H1 (cell line): ENCODE measurements around the gene CASP3. TPM values are rescaled to one million over a fixed set of nuclear protein-coding genes. Genes with fewer than 3 reads are reported as not detected.

Experiments
- CTCF ChIA-PET: fragments of 300-600 bp; sonication (Branson Sonifier 250); formaldehyde crosslinking; loops from one replicate; lab custom pipeline; 2021; ENCODE audit not compliant: partially characterized antibody; lab: Charles Lee
- POLR2A ChIA-PET: fragments of 300-600 bp; sonication (Branson Sonifier 250); formaldehyde crosslinking; loops from one replicate; lab custom pipeline; 2021; ENCODE audit warnings: inconsistent platforms; ENCODE audit not compliant: partially characterized antibody; lab: Charles Lee
- DNase-seq, 2 experiments: peaks; one replicate each; pipeline versions ENCODE4 v3.0.0 to v3.0.0-alpha.2; 2010 to 2022; ENCODE audit warnings: low spot score in 2 of 2, low read depth in 1 of 2, mixed read lengths in 1 of 2
- FAIRE-seq: peaks from 2 replicates; lab custom pipeline; 2011; peaks lifted over from hg19 to GRCh38; lab: Jason Lieb, UNC
- H2AFZ ChIP-seq: 2 replicates; pipeline ENCODE4 v1.8.1; 2012; ENCODE audit warnings: low read length, inconsistent platforms
- H2AK5ac ChIP-seq: 2 replicates; pipeline ENCODE4 v1.6.1; 2013; ENCODE audit warnings: low read depth, low read length
- H2BK120ac ChIP-seq: replicated peaks from 2 replicates; pipeline ENCODE3; 2013; ENCODE audit warnings: low read depth, low read length, inconsistent platforms
- H2BK12ac ChIP-seq: 2 replicates; pipeline ENCODE4 v1.6.1; 2013; ENCODE audit warnings: low read depth, low read length
- H2BK15ac ChIP-seq: 2 replicates; pipeline ENCODE4 v1.6.1; 2013; ENCODE audit warnings: low read length
- H2BK20ac ChIP-seq: 2 replicates; pipeline ENCODE4 v1.6.1; 2013; ENCODE audit warnings: low read length
- H2BK5ac ChIP-seq: 2 replicates; pipeline ENCODE4 v1.6.1; 2013; ENCODE audit warnings: low read depth, low read length
- H3K14ac ChIP-seq: 2 replicates; pipeline ENCODE4 v1.6.1; 2013; ENCODE audit warnings: inconsistent platforms; ENCODE audit not compliant: insufficient read length
- H3K18ac ChIP-seq: 2 replicates; pipeline ENCODE4 v1.6.1; 2013; ENCODE audit warnings: low read length; ENCODE audit errors: extremely low read depth
- H3K23ac ChIP-seq: 2 replicates; pipeline ENCODE4 v1.6.1; 2013; ENCODE audit warnings: inconsistent platforms; ENCODE audit not compliant: insufficient read length
- H3K23me2 ChIP-seq: 2 replicates; pipeline ENCODE4 v1.6.1; 2013; ENCODE audit warnings: low read depth, low read length
- H3K27ac ChIP-seq: 2 replicates; pipeline ENCODE4 v1.6.1; 2011; ENCODE audit warnings: low read depth, low read length, inconsistent platforms
- H3K27me3 ChIP-seq, 4 experiments: replicated peaks in 1 of 4; 1 replicate in 1 of 4; 2 replicates in 3 of 4; pipeline versions ENCODE4 v1.6.1 to v1.8.1; 2011 to 2013; ENCODE audit warnings: low read length in 3 of 4, mild to moderate bottlenecking in 3 of 4, inconsistent platforms in 2 of 4, mixed read lengths in 2 of 4, moderate library complexity in 1 of 4; ENCODE audit not compliant: control insufficient read depth in 3 of 4, insufficient read depth in 3 of 4; ENCODE audit errors: extremely low read depth in 1 of 4
- H3K36me3 ChIP-seq, 4 experiments: 2 replicates each; pipeline versions ENCODE4 v1.6.1 to v1.8.1; 2011 to 2013; ENCODE audit warnings: mild to moderate bottlenecking in 4 of 4, low read length in 3 of 4, moderate library complexity in 2 of 4, control low read depth in 1 of 4, inconsistent platforms in 1 of 4; ENCODE audit not compliant: insufficient read depth in 4 of 4, control insufficient read depth in 2 of 4
- H3K4ac ChIP-seq: replicated peaks from 2 replicates; pipeline ENCODE3; 2013; ENCODE audit warnings: low read length, low read depth, mixed read lengths, inconsistent platforms; ENCODE audit not compliant: insufficient read length
- H3K4me1 ChIP-seq, 4 experiments: replicated peaks in 1 of 4; 1 replicate in 1 of 4; 2 replicates in 3 of 4; pipeline versions ENCODE4 v1.6.1 to v1.8.1; 2011 to 2013; ENCODE audit warnings: low read length in 3 of 4, inconsistent platforms in 2 of 4, mixed read lengths in 1 of 4; ENCODE audit not compliant: insufficient read depth in 4 of 4, control insufficient read depth in 3 of 4
- H3K4me2 ChIP-seq, 2 experiments: 2 replicates each; pipeline versions ENCODE4 v1.6.1 to v1.8.1; 2011 to 2013; ENCODE audit warnings: low read depth in 2 of 2, low read length in 2 of 2, control low read depth in 1 of 2, inconsistent platforms in 1 of 2, mild to moderate bottlenecking in 1 of 2; ENCODE audit not compliant: insufficient read depth in 1 of 2
- H3K4me3 ChIP-seq, 4 experiments: fragments of 200-600, 300-600 bp in 1 of 4; sonication (generic), shearing (Covaris generic), sonication (Bioruptor Twin) in 1 of 4; 2 replicates each; pipeline versions ENCODE4 v1.5.1 to v1.8.1; 2011 to 2016; ENCODE audit warnings: low read length in 4 of 4, low read depth in 3 of 4, control low read depth in 2 of 4, inconsistent platforms in 2 of 4, mild to moderate bottlenecking in 2 of 4, mixed read lengths in 1 of 4, moderate library complexity in 1 of 4; ENCODE audit not compliant: insufficient read depth in 2 of 4; ENCODE audit errors: extremely low read depth in 1 of 4
- H3K56ac ChIP-seq: replicated peaks from 2 replicates; pipeline ENCODE3; 2013; ENCODE audit warnings: low read depth, mild to moderate bottlenecking, mixed read lengths, low read length, inconsistent platforms; ENCODE audit not compliant: insufficient read length
- H3K79me1 ChIP-seq: 2 replicates; pipeline ENCODE4 v1.6.1; 2013; ENCODE audit warnings: low read depth, low read length, control low read depth
- H3K79me2 ChIP-seq, 2 experiments: 2 replicates each; pipeline versions ENCODE4 v1.6.1 to v1.8.1; 2012 to 2013; ENCODE audit warnings: low read length in 2 of 2, mild to moderate bottlenecking in 2 of 2, inconsistent platforms in 1 of 2; ENCODE audit not compliant: insufficient read depth in 2 of 2, control insufficient read depth in 1 of 2
- H3K9ac ChIP-seq, 4 experiments: replicated peaks in 1 of 4; 1 replicate in 1 of 4; 2 replicates in 3 of 4; pipeline versions ENCODE4 v1.6.1 to v1.8.1; 2011 to 2013; ENCODE audit warnings: low read depth in 3 of 4, low read length in 3 of 4, control low read depth in 2 of 4, mild to moderate bottlenecking in 2 of 4, moderate library complexity in 2 of 4, inconsistent platforms in 1 of 4; ENCODE audit errors: extremely low read depth in 1 of 4
- H3K9me3 ChIP-seq, 2 experiments: 2 replicates each; pipeline versions ENCODE4 v1.6.1 to v1.8.1; 2012 to 2013; ENCODE audit warnings: mild to moderate bottlenecking in 2 of 2, moderate library complexity in 2 of 2, control low read depth in 1 of 2, inconsistent platforms in 1 of 2, low read depth in 1 of 2, low read length in 1 of 2, mixed read lengths in 1 of 2; ENCODE audit not compliant: insufficient read depth in 2 of 2
- H4K20me1 ChIP-seq, 2 experiments: replicated peaks in 1 of 2; 2 replicates each; pipeline versions ENCODE3 to v1.8.1; 2011 to 2013; ENCODE audit warnings: inconsistent platforms in 2 of 2, low read length in 2 of 2, mild to moderate bottlenecking in 1 of 2; ENCODE audit not compliant: insufficient read depth in 2 of 2, control insufficient read depth in 1 of 2
- H4K5ac ChIP-seq: 2 replicates; pipeline ENCODE4 v1.6.1; 2013; ENCODE audit warnings: low read length, low read depth, mixed read lengths, inconsistent platforms; ENCODE audit not compliant: insufficient read length
- H4K8ac ChIP-seq: 2 replicates; pipeline ENCODE4 v1.8.0; 2013; ENCODE audit warnings: mild to moderate bottlenecking, moderate library complexity, low read length, inconsistent platforms; ENCODE audit not compliant: insufficient read depth; ENCODE audit errors: extremely low read depth
- H4K91ac ChIP-seq: replicated peaks from 2 replicates; pipeline ENCODE3; 2013; ENCODE audit warnings: low read length, mixed read lengths, inconsistent platforms; ENCODE audit not compliant: insufficient read length
- MAFK ChIP-seq: IDR thresholded peaks from 2 replicates; pipeline ENCODE4 v1.6.1; 2012; ENCODE audit warnings: low read depth, mild to moderate bottlenecking, improper control_type of control experiment, low read length
- PHF8 ChIP-seq: fragments of 200-600 bp; sonication (generic); conservative IDR thresholded peaks from 2 replicates; pipeline ENCODE4 v1.7.1; 2012; ENCODE audit warnings: low read depth, mild to moderate bottlenecking, inconsistent platforms, low read length, moderate library complexity
- RNF2 ChIP-seq: fragments of 200-900, 300-1000 bp; sonication (generic); IDR thresholded peaks from 2 replicates; pipeline ENCODE4 v1.7.1; 2016; ENCODE audit warnings: borderline replicate concordance, low read depth, mild to moderate bottlenecking, antibody characterized with exemption, low read length; ENCODE audit not compliant: poor library complexity, severe bottlenecking; ENCODE audit errors: missing control alignments
- SIX5 ChIP-seq: IDR thresholded peaks from 2 replicates; pipeline ENCODE4 v1.6.1; 2011; ENCODE audit warnings: mild to moderate bottlenecking, low read depth, low read length
- WGBS, 2 experiments: shearing (Covaris generic) in 1 of 2; methylation state at CpG; one replicate each; pipeline versions ENCODE4 v1.1.6 to v1.1.7; 2013 to 2015; ENCODE audit warnings: low lambda C conversion rate in 2 of 2, mixed read lengths in 2 of 2, inconsistent platforms in 1 of 2, low coverage in 1 of 2, missing lambda C conversion rate in 1 of 2; ENCODE audit not compliant: insufficient replicate concordance in 2 of 2, insufficient coverage in 1 of 2, insufficient read length in 1 of 2; ENCODE audit errors: extremely low coverage in 1 of 2, missing lambda C conversion rate in 1 of 2; 5-methylcytosine and 5-hydroxymethylcytosine counted together
- polyA plus RNA-seq, 7 experiments: library from polyadenylated mRNA; depleted of rRNA in 3 of 7; stranded (reverse) in 5 of 7; unstranded in 2 of 7; fragments of >200 nt in 5 of 7; fragments of 200-250 nt in 2 of 7; gene quantifications; 1 replicate in 5 of 7; 2 replicates in 1 of 7; 4 replicates in 1 of 7; pipeline versions ENCODE4 v1.2.1 to v1.2.3, GENCODE V29; 2011 to 2013; ENCODE audit warnings: missing spikeins in 2 of 7, mixed read lengths in 2 of 7
- total RNA-seq: library from RNA; stranded (reverse); fragmentation: NEBNext Ultra II Directional; extraction: Animal tissue kit (Norgen Biotek cat#: 25700); gene quantifications from 2 replicates; pipeline ENCODE4 v1.2.1, GENCODE V29; 2021

The CASP3 gene
- total and polyA plus RNA-seq, 2 of the 8 experiments (the other 6 are each of a cell fraction or from before 2014, with no cell fraction given), result 27.8 to 82.5 TPM

DNA sequence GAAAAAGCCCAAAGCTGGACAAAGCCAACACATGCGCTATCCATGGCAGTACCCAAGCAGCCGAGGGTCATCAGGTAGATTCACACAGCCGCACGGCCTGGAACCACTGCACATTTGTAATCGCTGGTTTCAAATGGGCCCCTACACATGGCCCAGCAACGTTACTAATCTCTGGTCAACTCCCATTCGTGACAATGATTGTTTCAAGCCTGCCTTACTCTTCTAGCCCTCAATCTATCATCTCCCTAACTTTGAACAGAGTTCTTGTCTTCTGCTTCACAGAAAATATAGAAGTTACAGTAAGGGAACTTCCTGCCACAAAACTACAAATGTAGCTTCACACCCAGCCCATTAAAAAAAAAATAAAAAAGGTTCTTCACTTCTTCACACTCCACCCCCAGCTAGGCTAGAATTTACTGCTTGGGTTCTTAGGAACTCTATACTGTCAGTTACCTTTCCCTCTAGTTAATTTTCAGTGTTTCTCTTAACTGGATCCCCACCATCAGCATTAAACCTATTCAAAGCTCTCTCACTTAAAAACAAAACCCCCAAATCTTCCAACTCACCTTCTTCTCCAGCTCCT lies 24.2 kb downstream of the CASP3 start:
- no peak overlapping the region for H3K56ac ChIP-seq
- peak overlapping the region; percentile 69 for H4K91ac ChIP-seq
- peak overlapping the region; percentile 65 for H2BK120ac ChIP-seq
- H3K9ac ChIP-seq, result 0 out of 7 replicates have a peak overlapping the region, but pooled peaks of 1 of the 4 experiments have one; percentile 23
- H3K36me3 ChIP-seq, result peaks cover 0 to 12% (median 9%) of the 10 kb centered on the region in 4 experiments; a peak in 4 of 8 replicates
- FAIRE-seq (no peak), DNase-seq (no peak)
- ChIA-PET POLR2A (interaction anchor here (0.9 to 2.0 kb wide), 2 partner anchors 8 to 268 kb away, joined by 3 to 14 read pairs; no protein-coding TSS in a partner anchor), CTCF (interaction anchor here (1.0 kb wide), 1 partner anchor 362 kb away, joined by 3 read pairs; no protein-coding TSS in a partner anchor)
- H3K79me1 ChIP-seq, result no peaks in the 10 kb centered on the region
- H2BK15ac ChIP-seq, result no peak overlapping the region
- H3K18ac ChIP-seq, result no peak overlapping the region; the same call in 1 of the 2 replicates
- no peak overlapping the region for H3K4ac ChIP-seq
- H2BK5ac ChIP-seq, result no peak overlapping the region
- no peaks in the 10 kb centered on the region for H3K9me3 ChIP-seq
- no peaks in the 10 kb centered on the region for H3K27me3 ChIP-seq
- no peak overlapping the region for H3K4me2 ChIP-seq
- no peak overlapping the region for H2AFZ ChIP-seq
- peak overlapping the region; percentile 36; the same call in 1 of the 2 replicates for H2BK20ac ChIP-seq
- no peak overlapping the region for H4K8ac ChIP-seq
- peaks cover 2 to 15% (median 7%) of the 10 kb centered on the region in 4 experiments; a peak in 6 of 7 replicates for H3K4me1 ChIP-seq
- no peak overlapping the region for H4K5ac ChIP-seq
- 96% methylated on average over 7 of the region's 7 CpGs; no CpG with 5 or more reads in 1 of the 2 experiments for whole genome bisulfite sequencing, 2 experiments
- H3K14ac ChIP-seq, result no peak overlapping the region
- H3K23ac ChIP-seq, result no peak overlapping the region
- no peaks in the 10 kb centered on the region for H3K23me2 ChIP-seq
- peaks cover 0 to 2% of the 10 kb centered on the region in 2 experiments for H4K20me1 ChIP-seq
- no peaks in the 10 kb centered on the region for H3K79me2 ChIP-seq
- H2AK5ac ChIP-seq, result no peak overlapping the region; the same call in 1 of the 2 replicates
- peak overlapping the region; percentile 46; the same call in 1 of the 2 replicates for H2BK12ac ChIP-seq
- H3K4me3 ChIP-seq, result peak overlapping the region in 1 of 4 experiments; percentile 35; a peak in 1 of 8 replicates
- peak overlapping the region; percentile 65; the same call in 1 of the 2 replicates for H3K27ac ChIP-seq
- TF ChIP-seq RNF2, result no peak
- no peak for TF ChIP-seq SIX5
- no peak for TF ChIP-seq PHF8
- no peak for TF ChIP-seq MAFK
- TF ChIP-seq, all 59 proteins: peak for 0
